SKM-1 (cell line): ENCODE results near the gene UBE2J2.
"Not testable (repeated sequence)": the region's sequence is repeated elsewhere in the genome, so short reads cannot be mapped to it uniquely, and the experiment has no call there.

Source experiments
- DNase-seq: peaks from one replicate; lab custom pipeline; 2025; ENCODE audit not compliant: unreplicated experiment; lab: John Stamatoyannopoulos, UW

UBE2J2 gene

DNA sequence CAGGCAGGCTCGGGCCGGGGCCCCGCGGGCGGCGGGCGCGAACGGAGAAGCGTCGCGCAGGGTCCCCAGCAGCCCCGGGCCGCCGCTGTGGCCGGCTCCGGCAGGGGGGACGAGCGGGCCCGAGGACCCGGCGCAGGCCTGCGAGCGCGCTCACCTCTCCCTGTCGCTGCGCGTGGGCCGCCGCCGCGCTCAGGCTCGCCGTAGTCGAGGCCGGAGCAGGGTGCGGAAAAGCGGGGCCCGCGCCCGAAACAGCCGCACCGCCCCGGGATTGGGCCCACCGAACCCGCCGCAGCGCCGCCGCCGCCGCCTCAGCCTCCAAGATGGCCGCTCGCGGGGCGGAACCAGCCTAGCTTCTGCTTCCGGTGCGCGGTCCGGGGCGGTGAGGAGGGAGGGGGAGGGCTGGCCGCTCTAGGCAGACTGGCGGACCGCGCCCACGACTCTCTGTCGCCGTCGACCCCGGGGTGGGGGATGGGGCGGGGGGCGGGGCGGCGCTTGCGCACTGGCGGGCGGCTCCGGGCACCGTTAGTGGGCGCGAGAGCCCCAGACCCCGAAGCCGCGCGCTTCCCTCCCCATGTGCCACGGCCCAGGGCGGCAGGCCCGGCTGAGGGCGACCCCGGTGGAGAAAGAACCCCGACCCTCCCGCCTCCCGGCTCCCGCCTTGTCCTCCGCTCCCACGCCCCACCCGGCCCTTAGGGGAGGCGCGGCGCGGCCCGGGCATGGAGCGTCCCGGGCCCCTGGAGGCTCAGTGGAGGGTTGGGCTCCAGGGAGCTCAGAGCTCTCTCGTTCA is at the start of gene UBE2J2:
Gene UBE2J2, minus strand, starts transcription at position 343 of the 787 bp plus-strand sequence. CDS start 5,862 bp downstream, outside the sequence.
- DNase-seq, result peak; percentile 72

GRCh38 chr1:1322952-1323351 is 49.3 kb upstream of the UBE2J2 start:
- DNase-seq, result no peak

DNA sequence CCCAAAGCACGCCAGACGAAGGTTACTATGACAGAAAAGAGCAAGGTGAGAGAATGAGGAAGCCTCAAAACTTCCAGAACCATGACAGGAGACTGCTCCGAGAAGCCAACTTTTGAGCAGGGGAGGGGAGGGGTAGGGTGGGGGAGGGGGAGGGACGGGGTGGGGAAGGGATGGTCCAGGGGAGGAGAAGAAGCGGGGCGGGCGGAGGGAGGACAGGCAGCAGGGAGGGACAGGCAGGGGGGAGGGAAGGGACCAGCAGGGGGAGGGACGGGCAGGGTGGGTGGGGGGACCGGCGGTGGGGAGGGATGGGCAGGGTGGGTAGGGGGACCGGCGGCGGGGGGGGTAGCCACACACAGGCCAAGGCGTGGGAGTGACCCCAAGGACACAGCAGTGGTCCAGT is 48.8 kb upstream of the UBE2J2 start:
- DNase-seq, result no peak

- DNase-seq, result no peak
Measured at GRCh38 chr1:1321477-1321876, 47.8 kb upstream of the UBE2J2 start.

GRCh38 chr1:1320666-1321448 is 47.2 kb upstream of the UBE2J2 start:
- no peak for DNase-seq

- no peak for DNase-seq
Measured at GRCh38 chr1:1319646-1319941, 45.9 kb upstream of the UBE2J2 start.

- no peak for DNase-seq
Measured at GRCh38 chr1:1318777-1319645, 45.4 kb upstream of the UBE2J2 start.

DNA sequence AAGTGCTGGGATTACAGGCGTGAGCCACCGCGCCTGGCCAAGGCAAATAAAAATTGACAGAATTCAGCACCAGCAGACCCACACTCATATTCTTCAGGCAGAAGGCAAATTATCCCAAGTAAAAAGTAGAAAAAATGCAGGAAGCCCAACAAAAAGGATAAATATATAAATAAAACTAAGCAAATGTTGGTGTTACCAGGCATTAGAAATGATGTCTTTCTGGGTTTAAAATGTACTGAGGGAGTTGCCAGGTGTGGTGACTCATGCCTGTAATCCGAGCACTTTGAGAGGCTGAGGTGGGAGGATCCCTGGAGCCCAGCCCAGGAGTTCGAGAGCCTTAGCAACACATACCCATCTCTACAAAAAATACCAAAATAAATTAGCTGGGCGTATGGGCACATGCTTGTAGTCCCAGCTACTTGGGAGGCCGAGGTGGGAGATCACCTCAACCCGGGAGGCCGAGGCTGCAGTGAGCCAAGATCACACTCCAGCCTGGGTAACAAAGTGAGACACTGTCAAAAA is 44.5 kb upstream of the UBE2J2 start:
- DNase-seq, result no peak

DNA sequence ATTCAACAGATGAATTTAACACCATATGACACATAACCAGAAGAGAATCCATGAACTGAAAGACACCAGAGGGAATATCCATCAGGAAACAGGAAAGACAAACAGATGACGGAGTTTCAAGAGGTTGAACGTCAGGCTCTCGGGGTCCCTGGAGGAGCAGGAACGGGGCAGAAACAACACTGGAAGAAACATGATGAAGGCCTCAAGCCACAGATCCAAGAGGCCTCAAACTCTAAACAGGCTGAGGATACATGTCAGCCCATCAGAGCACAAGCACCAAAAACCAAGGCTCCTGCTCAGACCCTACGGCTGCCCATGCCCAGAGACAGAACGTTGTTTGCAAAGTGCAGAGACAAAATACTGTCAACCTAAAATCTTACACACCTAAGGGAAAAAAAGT is 43.8 kb upstream of the UBE2J2 start:
- no peak for DNase-seq

DNA sequence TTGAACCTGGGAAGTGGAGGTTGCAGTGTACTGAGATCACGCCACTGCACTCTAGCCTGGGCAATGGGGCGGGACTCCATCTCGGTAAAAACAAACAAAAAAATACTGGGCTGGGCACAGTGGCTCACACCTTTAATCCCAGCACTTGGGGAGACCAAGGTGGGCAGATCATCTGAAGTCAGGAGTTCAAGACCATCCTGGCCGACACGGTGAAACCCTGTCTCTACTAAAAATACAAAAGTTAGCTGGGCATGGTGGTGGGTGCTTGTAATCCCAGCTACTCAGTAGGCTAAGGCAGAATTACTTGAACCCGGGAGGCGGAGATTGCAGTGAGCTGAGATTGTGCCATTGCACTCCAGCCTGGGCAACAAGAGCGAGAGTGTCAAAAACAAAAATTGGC is 42.5 kb upstream of the UBE2J2 start:
- DNase-seq, result not testable (repeated sequence)

- no peak for DNase-seq
Measured at GRCh38 chr1:1315435-1315954, 41.8 kb upstream of the UBE2J2 start.

DNA sequence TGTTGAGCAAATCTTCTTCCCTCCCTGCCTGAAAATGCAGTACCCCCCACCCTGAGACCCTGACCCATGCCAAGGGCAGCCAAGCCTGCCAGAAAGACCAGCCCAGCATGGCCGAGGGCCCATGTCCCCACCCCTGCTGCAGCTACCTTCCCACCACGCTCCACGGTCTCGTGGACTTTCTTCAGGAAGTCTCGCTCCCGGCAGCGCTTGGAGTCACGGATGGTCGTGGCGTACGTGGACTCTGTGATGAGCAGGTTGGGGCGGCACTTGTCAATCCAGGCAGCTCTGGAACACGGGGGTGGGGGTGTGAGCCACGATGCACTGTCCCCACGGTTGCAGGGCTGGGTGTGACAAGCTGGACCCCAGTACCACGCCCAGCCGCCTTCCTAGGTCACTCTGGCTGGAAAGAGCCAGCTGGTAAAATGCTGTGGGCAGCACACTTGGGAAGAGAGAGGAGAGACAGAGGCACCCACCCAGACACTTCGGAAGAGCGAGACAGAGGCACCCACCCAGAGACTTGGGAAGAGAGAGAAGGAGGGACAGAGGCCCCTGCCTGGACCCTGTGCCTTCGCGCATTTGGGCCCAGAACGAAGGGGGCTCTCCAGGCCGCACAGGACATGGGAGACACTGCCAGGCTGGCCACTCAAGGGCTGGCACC is 41.2 kb upstream of the UBE2J2 start:
- no peak for DNase-seq

DNA sequence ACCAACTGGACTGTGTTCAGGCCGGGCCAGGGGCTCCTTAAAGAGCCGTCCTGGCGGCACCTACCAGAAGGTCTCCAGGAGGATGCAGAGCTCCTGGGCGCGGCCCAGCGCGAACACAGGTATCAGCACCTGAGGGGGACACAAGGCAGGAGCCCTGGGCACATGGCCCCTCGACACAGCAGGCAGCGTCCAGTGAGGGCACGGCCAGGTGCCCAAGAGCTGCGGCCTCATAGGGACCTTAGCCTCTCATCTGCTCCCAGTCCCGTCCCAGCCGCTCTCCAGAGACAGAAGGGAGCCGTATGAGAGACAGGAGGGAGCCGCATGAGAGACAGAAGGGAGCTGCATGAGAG is 40.6 kb upstream of the UBE2J2 start:
- no peak for DNase-seq

DNA sequence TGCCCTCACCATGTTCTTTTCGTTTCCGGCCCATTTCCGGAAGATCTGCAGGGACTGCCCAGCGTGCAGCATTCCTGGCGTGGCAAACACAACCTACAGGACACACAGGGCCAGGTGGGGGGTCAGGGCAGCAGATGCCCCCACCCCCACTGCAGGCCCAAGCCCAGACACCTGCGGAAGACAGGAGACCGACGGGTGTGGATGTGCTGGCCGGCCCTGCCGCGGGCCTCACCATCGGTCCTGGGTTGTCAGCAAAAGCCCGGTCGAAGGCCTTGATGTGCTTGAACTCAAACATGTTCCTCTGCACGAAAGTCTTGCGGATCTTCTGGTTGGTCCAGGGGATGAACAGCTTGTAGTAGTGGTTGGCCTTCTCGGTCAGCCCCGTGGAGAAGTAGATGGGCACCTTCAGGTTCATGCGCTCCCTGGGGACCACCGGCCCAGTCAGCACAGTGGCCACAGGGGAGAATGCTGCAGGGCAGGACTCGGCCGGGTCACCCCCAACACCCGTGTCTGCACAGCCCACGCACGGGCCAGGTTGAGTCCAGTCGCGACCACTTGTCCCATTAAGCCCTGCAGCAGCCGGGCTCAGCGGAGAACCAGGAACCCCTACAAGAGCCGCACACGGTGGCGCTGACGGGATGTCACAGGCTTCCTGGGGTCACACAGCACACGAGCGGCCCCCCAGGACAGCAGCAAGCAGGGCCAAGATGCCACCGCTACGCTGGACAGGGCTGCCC is 40.0 kb upstream of the UBE2J2 start:
- DNase-seq, result no peak

DNA sequence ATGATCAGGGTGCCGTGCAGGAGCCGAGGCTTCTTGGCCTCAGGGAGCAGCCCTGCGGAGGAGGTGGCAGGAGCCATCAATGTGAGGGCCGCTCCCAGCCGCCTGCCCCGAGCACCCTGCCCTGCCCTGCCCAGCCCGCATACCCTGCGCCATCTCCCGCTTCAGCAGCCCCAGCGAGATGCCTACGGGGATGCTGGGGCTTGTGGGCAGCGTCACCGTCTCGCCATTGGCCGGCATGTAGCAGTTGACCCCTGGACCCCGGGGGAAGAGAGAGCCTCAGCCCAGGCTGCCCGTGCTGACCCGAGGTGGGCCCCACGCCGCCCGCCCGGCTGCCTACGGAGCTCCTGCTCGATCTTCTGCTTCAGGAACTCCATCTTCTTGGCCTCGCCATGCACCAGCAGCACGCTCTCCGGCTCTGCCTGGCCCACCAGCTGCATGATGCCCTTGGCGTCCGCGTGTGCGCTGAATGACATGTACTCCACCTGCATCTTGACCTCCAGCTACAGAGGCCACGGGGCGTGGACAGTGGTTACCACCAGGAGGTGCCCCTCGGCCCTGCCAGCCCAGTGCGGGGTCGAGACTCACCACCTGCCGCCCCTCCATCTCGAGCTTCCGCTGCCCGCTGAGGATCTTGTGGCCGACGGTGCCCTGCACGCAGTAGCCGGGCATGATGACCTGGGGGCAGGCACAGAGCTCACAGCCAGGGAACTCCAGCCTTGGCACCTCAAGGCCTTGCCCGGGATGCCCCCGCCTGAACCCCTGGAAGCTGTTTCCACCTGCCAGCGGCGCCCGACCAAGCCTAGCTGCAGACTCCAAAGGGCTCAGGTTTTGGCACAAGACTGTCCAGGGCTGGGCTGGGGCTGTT is 39.0 kb upstream of the UBE2J2 start:
- no peak for DNase-seq

GRCh38 chr1:1311107-1312104 is 37.8 kb upstream of the UBE2J2 start:
- no peak for DNase-seq

GRCh38 chr1:1310476-1311053 is 36.9 kb upstream of the UBE2J2 start:
- DNase-seq, result no peak

- no peak for DNase-seq
Measured at GRCh38 chr1:1310109-1310385, 36.4 kb upstream of the UBE2J2 start.
